M059J (cell line): ENCODE data around the gene CA6. TPM values are rescaled to one million over a fixed set of nuclear protein-coding genes. Genes with fewer than 3 reads are reported as not detected.
"Not testable (repeated sequence)": the region's sequence is repeated elsewhere in the genome, so short reads cannot be mapped to it uniquely, and the experiment has no call there.

Source experiments
- DNase-seq: peaks from one replicate; pipeline ENCODE4 v3.0.0-alpha.2; 2012; ENCODE audit warnings: low read depth
- total RNA-seq: library from RNA; depleted of rRNA; stranded (reverse); fragments of >200 nt; shearing (Covaris generic); gene quantifications from 2 replicates; pipeline ENCODE4 v1.2.3, GENCODE V29; 2014; rRNA removed

The CA6 gene
- total RNA-seq, 1 experiment from 2014 or later = not detected

GRCh38 chr1:9004700-9005394 lies 59.2 kb downstream of the CA6 start:
- DNase-seq = peak; percentile 76

DNA sequence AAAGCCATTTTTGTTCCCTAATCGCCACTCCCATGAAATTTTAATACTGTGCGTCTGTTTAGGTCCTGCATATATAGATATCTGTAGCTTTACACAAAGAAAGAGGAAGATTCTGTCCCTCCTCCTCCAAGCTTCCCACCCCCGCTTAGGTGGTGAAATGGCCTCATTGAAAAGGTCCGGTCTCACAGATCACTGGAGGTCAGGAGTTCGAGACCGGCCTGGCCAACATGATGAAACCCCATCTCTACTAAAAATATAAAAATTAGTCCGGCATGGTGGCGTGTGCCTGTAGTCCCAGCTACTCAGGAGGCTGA lies 59.7 kb downstream of the CA6 start:
- DNase-seq = no peak

GRCh38 chr1:9006956-9007615 lies 61.4 kb downstream of the CA6 start:
- no peak for DNase-seq

GRCh38 chr1:9008236-9008635 lies 62.6 kb downstream of the CA6 start:
- DNase-seq = no peak

DNA sequence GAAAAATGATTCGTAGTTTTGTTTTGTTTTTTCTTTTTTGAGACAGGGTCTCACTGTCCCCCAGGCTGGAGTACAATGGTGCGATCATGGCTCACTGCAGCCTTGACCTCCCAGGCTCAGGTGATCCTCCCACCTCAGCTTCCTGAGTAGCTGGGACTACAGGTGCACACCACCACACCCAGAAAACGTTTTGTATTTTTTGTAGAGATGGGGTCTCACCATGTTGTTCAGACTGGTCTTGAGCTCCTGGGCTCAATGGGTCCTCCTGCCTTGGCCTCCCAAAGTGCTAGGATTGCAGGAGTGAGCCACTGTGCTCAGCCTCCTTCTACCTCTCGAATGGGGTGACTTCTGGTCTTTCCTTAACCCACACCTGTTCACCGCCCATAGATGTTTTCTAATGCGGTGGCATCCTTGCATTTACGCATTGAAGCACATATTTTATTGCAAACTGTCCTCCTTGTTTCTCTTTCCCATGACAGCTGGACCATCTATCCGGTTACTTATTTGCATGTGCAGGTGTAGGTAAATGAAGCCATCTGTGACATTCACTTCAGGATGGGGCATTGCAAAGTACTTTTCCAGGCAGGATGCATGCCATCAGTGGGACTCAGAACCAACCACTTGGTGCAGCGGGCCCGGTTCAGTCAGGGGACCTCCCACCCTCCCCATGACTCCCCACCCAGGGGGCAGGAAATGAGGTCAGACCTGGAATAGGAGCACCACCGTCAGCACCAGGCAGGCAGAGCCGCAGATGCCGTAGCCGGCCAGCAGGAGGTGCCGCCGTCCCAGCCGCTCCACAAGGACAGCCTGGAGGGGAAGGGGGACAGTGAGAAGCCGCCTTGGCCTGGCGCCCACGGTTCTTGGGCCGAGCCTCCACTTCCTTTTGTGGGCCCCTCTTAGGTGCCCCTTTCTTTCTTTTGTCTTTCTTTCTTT lies 64.0 kb downstream of the CA6 start:
- DNase-seq = no peak

- no peak for DNase-seq
These were observed 65.2 kb downstream of the CA6 start for GRCh38 chr1:9010781-9011323.

- peak; percentile 16 for DNase-seq
These were observed 68.2 kb downstream of the CA6 start for GRCh38 chr1:9013819-9014218.

DNA sequence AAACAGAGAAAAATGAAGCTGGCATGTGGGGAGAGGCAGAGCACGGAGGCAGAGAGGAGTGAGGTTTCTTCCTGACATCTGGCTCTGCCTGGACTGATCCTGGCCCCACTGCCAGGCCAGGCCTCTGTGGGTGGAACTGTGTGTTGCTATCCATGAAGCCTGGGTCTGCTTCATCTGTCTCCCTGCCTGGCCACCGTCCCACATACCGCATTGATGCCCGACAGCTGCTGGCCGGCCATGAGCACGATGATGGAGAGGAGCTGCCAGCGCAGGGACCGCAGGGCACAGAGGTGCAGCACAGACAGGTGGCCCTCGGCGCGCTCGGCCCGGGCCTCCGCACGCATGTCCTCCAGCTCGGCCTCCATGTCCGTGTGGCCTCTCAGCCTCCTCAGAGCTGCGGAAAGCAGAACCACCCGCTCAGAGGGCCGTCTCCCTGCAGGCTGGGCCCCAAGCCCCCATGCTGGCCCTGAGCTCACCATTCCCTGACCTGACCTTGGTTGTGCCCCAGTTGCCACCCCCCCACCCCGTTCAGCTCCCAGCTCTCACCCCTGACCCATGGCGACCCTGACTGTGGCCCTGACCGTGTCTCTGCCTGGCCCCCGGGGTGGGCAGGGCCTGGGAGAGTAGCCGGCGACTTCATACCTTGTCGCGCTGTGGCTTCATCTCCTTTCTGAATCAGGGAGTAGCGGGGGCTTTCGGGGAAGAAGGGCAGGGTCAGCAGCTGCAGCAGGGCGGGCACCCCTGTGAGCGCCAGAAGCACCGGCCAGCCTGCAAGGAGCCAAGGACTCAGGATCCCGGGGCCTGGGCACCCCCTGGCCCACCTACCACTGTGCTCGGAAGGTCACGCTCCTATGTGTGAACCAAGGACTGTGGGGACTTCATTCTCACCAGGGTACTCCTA lies 69.1 kb downstream of the CA6 start:
- DNase-seq = no peak

- no peak for DNase-seq
These were observed 70.8 kb downstream of the CA6 start for GRCh38 chr1:9016455-9016854.

DNA sequence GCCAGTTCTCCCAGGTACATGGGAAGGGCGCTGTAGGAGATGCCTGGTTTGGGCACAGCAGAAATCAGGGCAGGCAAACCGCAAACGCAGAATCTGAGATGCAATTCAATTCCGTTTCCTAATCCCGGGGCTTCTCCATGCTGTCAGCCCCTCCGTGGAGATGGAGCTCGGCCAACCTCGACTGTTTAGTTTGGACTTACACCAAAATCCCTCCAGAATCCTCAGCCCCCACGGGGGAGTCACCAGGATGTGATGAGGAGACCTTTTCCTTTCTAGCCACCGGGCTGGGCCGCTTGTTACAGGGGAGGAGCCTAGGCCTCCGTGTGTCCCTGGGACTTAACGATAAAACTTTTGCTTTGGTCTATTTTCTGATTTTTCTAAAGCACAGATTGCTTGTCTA lies 72.7 kb downstream of the CA6 start:
- no peak for DNase-seq

- DNase-seq = no peak
These were observed 74.2 kb downstream of the CA6 start for GRCh38 chr1:9019896-9020295.

GRCh38 chr1:9020305-9020704 lies 74.6 kb downstream of the CA6 start:
- no peak for DNase-seq

- DNase-seq = not testable (repeated sequence)
These were observed 76.5 kb downstream of the CA6 start for GRCh38 chr1:9022026-9022738.

DNA sequence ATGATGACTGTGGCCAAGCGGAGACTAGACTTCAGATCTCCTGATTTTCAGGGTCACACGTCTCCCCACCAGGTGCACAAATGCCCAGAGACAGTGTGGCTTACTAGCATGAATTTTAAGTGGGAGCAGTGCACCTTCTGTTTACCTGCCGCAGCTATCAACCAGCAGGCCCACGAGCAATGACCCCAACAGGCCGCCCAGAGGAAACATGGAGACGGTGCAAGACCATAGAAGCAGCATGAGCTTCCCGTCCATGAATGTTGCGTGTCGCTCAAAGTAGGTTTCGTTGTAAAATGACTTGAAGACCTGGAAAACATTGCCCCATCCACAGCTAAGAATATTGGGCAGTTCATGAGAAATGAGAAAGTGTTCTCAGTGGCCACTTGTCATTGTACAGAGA lies 77.1 kb downstream of the CA6 start:
- DNase-seq = no peak

Other genes starting within 250 kb of the CA6 start
- gene RERE, start 128.2 kb upstream of the CA6 start, total RNA-seq = 4.7 and 13.1 TPM in 2 replicates
- 3,081 and 3,852 TPM in 2 replicates for gene ENO1, start 67.2 kb upstream of the CA6 start, total RNA-seq
- gene SLC2A7, start 80.6 kb downstream of the CA6 start, total RNA-seq = not detected in 2 replicates
- gene SLC2A5, start 123.8 kb downstream of the CA6 start, total RNA-seq = 4.2 and 7.1 TPM in 2 replicates
- gene GPR157, start 183.2 kb downstream of the CA6 start, total RNA-seq = 2.1 and 2.9 TPM in 2 replicates